OCI-LY1 (cell line): Measurements from ENCODE around the gene ATP4A.

ENCODE experiments used
- H2AFZ ChIP-seq: fragments of 200-600 bp; sonication (generic), shearing (Covaris generic); 2 replicates; pipeline ENCODE4 v1.6.0; 2014; ENCODE audit warnings: antibody characterized with exemption, mild to moderate bottlenecking, low read length
- H3F3A ChIP-seq: fragments of 200-600 bp; sonication (generic), shearing (Covaris generic); 2 replicates; pipeline ENCODE4 v1.6.0; 2014; ENCODE audit warnings: mild to moderate bottlenecking, antibody characterized with exemption, low read length, moderate library complexity; ENCODE audit not compliant: insufficient read depth
- H3K27ac ChIP-seq: fragments of 200-600 bp; sonication (generic); 2 replicates; pipeline ENCODE4 v1.5.1; 2014; ENCODE audit warnings: low read length, mixed run types, mild to moderate bottlenecking, low read depth; ENCODE audit not compliant: poor library complexity, severe bottlenecking
- H3K27me3 ChIP-seq: fragments of 200-600 bp; sonication (generic); 2 replicates; pipeline ENCODE4 v1.6.0; 2014; ENCODE audit warnings: antibody characterized with exemption, mild to moderate bottlenecking, low read length, moderate library complexity; ENCODE audit not compliant: insufficient read depth
- H3K36me3 ChIP-seq: fragments of 200-600 bp; sonication (generic); 2 replicates; pipeline ENCODE4 v1.6.1; 2014; ENCODE audit warnings: mild to moderate bottlenecking, antibody characterized with exemption, low read length, moderate library complexity, mixed read lengths; ENCODE audit not compliant: insufficient read depth
- H3K4me1 ChIP-seq: fragments of 200-600 bp; sonication (generic); 2 replicates; pipeline ENCODE4 v1.5.1; 2014; ENCODE audit warnings: mild to moderate bottlenecking, low read length, moderate library complexity; ENCODE audit not compliant: insufficient read depth, severe bottlenecking
- H3K4me2 ChIP-seq: fragments of 200-600 bp; sonication (generic), shearing (Covaris generic); 2 replicates; pipeline ENCODE4 v1.6.1; 2014; ENCODE audit warnings: low read length
- H3K4me3 ChIP-seq: fragments of 200-600 bp; sonication (generic); 2 replicates; pipeline ENCODE4 v1.5.1; 2014; ENCODE audit warnings: low read length, low read depth, mild to moderate bottlenecking, mixed read lengths; ENCODE audit not compliant: poor library complexity, severe bottlenecking
- H3K79me2 ChIP-seq: fragments of 200-600 bp; shearing (Covaris generic); 2 replicates; pipeline ENCODE4 v1.6.1; 2016; ENCODE audit warnings: mixed run types, low read length, mixed read lengths; ENCODE audit not compliant: insufficient read depth
- H3K9ac ChIP-seq: fragments of 200-600 bp; sonication (generic), shearing (Covaris generic); 2 replicates; pipeline ENCODE4 v1.6.1; 2014; ENCODE audit warnings: mild to moderate bottlenecking, low read length, mixed read lengths
- H3K9me2 ChIP-seq: fragments of 200-600 bp; sonication (generic), shearing (Covaris generic); 2 replicates; pipeline ENCODE4 v1.6.1; 2014; ENCODE audit warnings: low read depth, mild to moderate bottlenecking, low read length, mixed read lengths
- H3K9me3 ChIP-seq: fragments of 200-600 bp; shearing (Covaris generic); 2 replicates; pipeline ENCODE4 v1.6.1; 2014; ENCODE audit warnings: low read length, mixed read lengths
- H4K20me1 ChIP-seq: fragments of 200-600 bp; sonication (generic), shearing (Covaris generic); 2 replicates; pipeline ENCODE4 v1.6.0; 2016; ENCODE audit warnings: mild to moderate bottlenecking, low read length; ENCODE audit not compliant: insufficient read depth
- CTCF ChIP-seq: fragments of 200-600 bp; sonication (generic), shearing (Covaris generic); IDR thresholded peaks from 2 replicates; pipeline ENCODE4 v1.5.1; 2017; ENCODE audit warnings: mild to moderate bottlenecking, antibody characterized with exemption, low read length, moderate library complexity, mixed read lengths
- EZH2 ChIP-seq: fragments of 200-600 bp; sonication (generic), shearing (Covaris generic); IDR thresholded peaks from 2 replicates; pipeline ENCODE4 v1.8.0; 2017; ENCODE audit warnings: borderline replicate concordance, mixed run types, mild to moderate bottlenecking, antibody characterized with exemption, low read length, moderate library complexity, mixed read lengths

ATP4A gene

GRCh38 chr19:35558400-35559280 is 4.8 kb downstream of the ATP4A start:
- H4K20me1 ChIP-seq: no peaks in the 10 kb centered on the region
- no peak overlapping the region for H3K27ac ChIP-seq
- H3K9ac ChIP-seq: no peak overlapping the region
- no peaks in the 10 kb centered on the region for H3K36me3 ChIP-seq
- TF ChIP-seq EZH2 (no peak), CTCF (no peak)
- H3K9me3 ChIP-seq: no peaks in the 10 kb centered on the region
- H3K4me3 ChIP-seq: no peak overlapping the region
- H3F3A ChIP-seq: no peaks in the 10 kb centered on the region
- H3K27me3 ChIP-seq: no peaks in the 10 kb centered on the region; the same call in none of the 2 replicates
- peak overlapping the region; percentile 53; the same call in 1 of the 2 replicates for H3K4me2 ChIP-seq
- H2AFZ ChIP-seq: no peak overlapping the region
- no peaks in the 10 kb centered on the region for H3K9me2 ChIP-seq
- peaks cover 11% of the 10 kb centered on the region for H3K4me1 ChIP-seq
- H3K79me2 ChIP-seq: no peaks in the 10 kb centered on the region

- no peaks in the 10 kb centered on the region for H3K36me3 ChIP-seq
- no peaks in the 10 kb centered on the region for H4K20me1 ChIP-seq
- no peak overlapping the region for H2AFZ ChIP-seq
- no peaks in the 10 kb centered on the region for H3F3A ChIP-seq
- no peaks in the 10 kb centered on the region for H3K9me2 ChIP-seq
- TF ChIP-seq CTCF (no peak), EZH2 (no peak)
- H3K4me3 ChIP-seq: peak overlapping the region; percentile 36
- no peak overlapping the region for H3K9ac ChIP-seq
- H3K4me1 ChIP-seq: peaks cover 11% of the 10 kb centered on the region
- H3K27me3 ChIP-seq: no peaks in the 10 kb centered on the region; the same call in none of the 2 replicates
- no peaks in the 10 kb centered on the region for H3K9me3 ChIP-seq
- H3K27ac ChIP-seq: no peak overlapping the region
- H3K4me2 ChIP-seq: peak overlapping the region; percentile 53; the same call in 1 of the 2 replicates
- H3K79me2 ChIP-seq: no peaks in the 10 kb centered on the region
Measured at GRCh38 chr19:35557539-35558399, 5.7 kb downstream of the ATP4A start.

- H3K9me2 ChIP-seq: no peaks in the 10 kb centered on the region
- no peaks in the 10 kb centered on the region for H4K20me1 ChIP-seq
- no peaks in the 10 kb centered on the region for H3K36me3 ChIP-seq
- no peaks in the 10 kb centered on the region; the same call in none of the 2 replicates for H3K27me3 ChIP-seq
- no peak overlapping the region for H3K4me3 ChIP-seq
- no peak overlapping the region for H2AFZ ChIP-seq
- no peaks in the 10 kb centered on the region for H3K9me3 ChIP-seq
- TF ChIP-seq EZH2 (no peak), CTCF (no peak)
- H3K4me2 ChIP-seq: no peak overlapping the region
- H3K27ac ChIP-seq: no peak overlapping the region
- H3F3A ChIP-seq: no peaks in the 10 kb centered on the region
- peaks cover 11% of the 10 kb centered on the region for H3K4me1 ChIP-seq
- H3K79me2 ChIP-seq: no peaks in the 10 kb centered on the region
- no peak overlapping the region for H3K9ac ChIP-seq
Measured at GRCh38 chr19:35556846-35557538, 6.5 kb downstream of the ATP4A start.
